Hepatocyte (in vitro differentiated cells): Measurements from ENCODE around the gene TMEM259.

Experiments
- EZH2 ChIP-seq: fragments of 200-600 bp; sonication (generic); IDR thresholded peaks from 2 replicates; pipeline ENCODE4 v1.6.1; 2016; ENCODE audit warnings: antibody characterized with exemption, mild to moderate bottlenecking, borderline replicate concordance
- TF ChIP-seq, protein P1 (sequence below): fragments of 200-600 bp; sonication (generic); IDR thresholded peaks from 2 replicates; pipeline ENCODE4 v1.5.1; 2016; ENCODE audit warnings: antibody characterized with exemption, mild to moderate bottlenecking; ENCODE audit not compliant: poor library complexity

DNA sequence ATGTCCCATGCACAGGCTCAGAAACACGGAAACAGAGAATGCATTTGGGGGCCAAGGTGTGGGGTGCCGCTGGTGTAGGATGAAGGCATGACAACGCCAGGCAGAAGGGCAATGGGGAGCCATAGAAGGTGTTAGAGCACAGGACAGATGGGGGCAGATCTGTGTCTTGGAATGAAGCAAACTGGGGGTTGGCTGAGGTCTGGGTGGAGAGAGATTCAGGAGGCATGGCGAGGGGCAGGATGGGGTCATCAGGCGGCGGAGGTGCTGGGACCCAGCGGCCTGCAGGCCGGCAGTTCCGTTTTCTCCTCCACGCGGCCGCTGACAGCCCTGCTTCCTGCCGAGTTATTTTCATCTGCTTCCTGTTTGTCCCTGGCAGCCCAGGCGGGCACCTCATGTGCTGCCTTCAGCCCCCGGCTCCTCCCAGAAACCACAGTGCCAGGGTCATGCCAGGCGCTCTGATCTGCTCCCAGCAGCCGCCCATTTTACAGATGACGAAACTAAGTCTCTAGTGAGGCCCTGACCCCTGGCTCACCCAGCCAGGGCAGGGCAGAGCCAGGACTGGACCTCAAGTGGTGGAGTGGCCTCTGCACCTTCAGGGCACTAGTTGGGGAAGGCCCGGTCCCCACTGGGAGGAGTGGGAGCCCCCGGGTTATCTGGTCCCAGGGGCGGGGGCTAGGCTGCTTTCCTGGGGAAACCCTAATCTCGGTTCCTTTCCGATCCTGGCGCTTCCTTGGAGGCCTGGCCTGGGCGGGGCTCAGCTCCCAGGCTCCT, 48.3 kb upstream of the TMEM259 start:
- TF ChIP-seq EZH2, result no peak
- TF ChIP-seq, protein P1, sequence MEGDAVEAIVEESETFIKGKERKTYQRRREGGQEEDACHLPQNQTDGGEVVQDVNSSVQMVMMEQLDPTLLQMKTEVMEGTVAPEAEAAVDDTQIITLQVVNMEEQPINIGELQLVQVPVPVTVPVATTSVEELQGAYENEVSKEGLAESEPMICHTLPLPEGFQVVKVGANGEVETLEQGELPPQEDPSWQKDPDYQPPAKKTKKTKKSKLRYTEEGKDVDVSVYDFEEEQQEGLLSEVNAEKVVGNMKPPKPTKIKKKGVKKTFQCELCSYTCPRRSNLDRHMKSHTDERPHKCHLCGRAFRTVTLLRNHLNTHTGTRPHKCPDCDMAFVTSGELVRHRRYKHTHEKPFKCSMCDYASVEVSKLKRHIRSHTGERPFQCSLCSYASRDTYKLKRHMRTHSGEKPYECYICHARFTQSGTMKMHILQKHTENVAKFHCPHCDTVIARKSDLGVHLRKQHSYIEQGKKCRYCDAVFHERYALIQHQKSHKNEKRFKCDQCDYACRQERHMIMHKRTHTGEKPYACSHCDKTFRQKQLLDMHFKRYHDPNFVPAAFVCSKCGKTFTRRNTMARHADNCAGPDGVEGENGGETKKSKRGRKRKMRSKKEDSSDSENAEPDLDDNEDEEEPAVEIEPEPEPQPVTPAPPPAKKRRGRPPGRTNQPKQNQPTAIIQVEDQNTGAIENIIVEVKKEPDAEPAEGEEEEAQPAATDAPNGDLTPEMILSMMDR, result no peak
